Activated CD8-positive, alpha-beta memory T cell treated with anti-CD3 and anti-CD28 coated beads, Interleukin-2, amount 50 U/mL, for 1 hour (primary cell): ENCODE data around the gene PCCA.
"Not testable (repeated sequence)": the region's sequence is repeated elsewhere in the genome, so short reads cannot be mapped to it uniquely, and the experiment has no call there.

Experiments used
- DNase-seq: peaks from one replicate; pipeline ENCODE4 v3.0.0-alpha.2; 2020; ENCODE audit errors: extremely low read depth

PCCA gene

GRCh38 chr13:100304229-100304628 is 215.3 kb downstream of the PCCA start:
- no peak for DNase-seq

DNA sequence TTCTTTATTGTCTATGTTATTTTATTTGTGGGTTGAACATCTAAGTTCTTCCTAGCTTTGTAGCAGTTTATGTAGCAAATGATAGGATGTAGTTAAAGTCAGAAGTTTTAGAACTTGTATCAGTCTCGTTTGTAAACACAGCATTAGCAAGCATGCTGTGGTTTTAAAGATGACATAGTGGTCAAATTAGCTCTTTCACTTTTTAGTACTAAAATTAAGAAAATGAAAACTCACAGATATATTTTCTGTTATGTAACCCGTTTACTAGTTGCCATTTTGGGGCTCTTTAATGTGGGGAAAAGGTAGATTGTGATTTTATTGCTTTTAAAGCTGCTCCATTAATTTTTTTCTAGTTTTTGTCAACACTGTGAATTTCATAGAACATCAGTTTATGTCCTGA is 216.5 kb downstream of the PCCA start:
- no peak for DNase-seq

GRCh38 chr13:100306030-100306429 is 217.1 kb downstream of the PCCA start:
- no peak for DNase-seq

DNA sequence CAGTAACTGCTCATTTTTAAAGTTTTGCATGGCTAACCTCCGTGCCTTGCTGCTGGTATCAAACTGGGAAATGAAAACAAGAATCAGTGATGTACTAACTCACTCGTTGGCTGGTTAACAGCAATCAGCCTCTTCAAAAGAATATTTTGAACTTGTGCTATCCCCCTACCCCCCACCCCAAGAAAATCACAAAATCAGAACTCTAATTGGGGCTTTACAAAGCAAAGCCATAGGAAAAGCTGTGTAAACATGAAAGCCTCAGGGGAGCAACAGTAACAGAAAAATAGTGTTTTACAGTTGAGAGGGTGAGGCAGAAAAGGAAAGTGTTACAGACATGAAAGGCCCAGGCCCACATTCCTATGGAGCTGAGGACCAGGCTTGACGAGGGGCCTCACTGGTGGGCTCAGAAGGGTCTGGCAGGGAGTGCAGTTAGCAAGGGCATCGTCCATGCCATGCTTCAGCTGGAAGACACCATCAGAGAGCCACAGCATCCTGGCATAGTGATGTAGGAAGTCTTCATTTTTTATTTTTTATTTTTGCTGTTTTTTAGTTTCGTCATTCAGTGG is 217.6 kb downstream of the PCCA start:
- DNase-seq, result no peak

DNA sequence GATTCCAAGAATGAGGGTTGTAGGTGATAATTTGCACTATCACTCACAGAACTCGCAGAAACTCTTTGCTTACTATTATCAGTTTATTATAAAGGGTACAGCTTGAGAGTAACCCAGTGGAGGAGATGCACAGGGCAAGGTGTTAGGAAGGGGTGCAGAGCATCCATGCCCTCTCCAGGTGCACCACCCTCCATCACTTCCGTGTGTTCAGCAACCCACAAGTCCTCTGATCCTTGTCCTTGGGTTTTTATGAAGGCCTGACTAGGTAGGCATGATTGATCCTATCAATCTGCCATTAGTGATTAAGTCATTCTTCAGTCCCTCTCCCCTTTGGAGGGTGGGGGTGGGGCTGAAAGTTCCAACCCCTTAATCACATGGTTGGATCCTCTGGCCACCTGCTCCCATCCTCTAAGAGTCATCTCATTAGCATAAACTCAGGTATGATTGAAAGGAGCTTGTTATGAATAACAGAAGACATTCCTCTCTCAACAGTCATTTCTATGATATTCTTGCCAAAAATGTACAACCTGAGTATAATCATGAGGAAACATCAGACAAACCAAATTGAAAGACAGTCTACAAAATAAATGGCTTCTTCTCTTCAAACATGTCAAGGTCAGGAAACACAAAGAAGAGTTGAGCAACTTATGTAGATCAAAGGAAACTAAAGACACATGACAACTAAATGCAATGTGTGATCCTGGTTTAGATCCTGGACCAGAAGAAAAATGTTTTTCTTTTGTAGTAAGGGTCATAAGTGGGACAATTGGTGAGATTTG is 225.4 kb downstream of the PCCA start:
- DNase-seq, result no peak

GRCh38 chr13:100315522-100315921 is 226.6 kb downstream of the PCCA start:
- DNase-seq, result no peak

DNA sequence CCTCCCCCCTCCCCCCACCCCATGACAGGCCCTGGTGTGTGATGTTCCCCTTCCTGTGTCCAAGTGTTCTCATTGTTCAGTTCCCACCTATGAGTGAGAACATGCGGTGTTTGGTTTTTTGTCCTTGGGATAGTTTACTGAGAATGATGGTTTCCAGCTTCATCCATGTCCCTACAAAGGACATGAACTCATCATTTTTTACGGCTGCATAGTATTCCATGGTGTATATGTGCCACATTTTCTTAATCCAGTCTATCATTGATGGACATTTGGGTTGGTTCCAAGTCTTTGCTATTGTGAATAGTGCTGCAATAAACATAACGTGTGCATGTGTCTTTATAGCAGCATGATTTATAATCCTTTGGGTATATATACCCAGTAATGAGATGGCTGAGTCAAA is 229.6 kb downstream of the PCCA start:
- DNase-seq, result not testable (repeated sequence)

- no peak for DNase-seq
Observed at GRCh38 chr13:100323937-100324336, 235.0 kb downstream of the PCCA start.

GRCh38 chr13:100330662-100331061 is 241.8 kb downstream of the PCCA start:
- no peak for DNase-seq

DNA sequence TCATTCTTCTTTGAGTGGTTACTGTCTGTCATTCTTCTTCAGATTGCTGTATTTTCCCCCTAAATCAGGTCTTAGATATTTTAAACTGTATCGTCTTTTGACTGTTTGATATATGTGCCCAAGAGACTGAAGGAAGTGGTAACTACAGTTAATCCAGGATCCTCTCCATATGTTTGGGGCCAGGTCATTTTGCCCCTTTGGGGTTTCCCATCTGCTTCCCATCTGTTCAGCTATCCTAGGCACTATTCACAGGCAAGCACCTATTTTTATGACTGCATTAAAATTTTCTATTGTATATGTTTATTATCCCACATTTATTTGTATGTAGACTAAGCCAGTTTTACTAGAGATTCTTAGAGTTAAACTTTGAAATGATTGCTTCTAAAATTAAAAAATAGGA is 244.2 kb downstream of the PCCA start:
- no peak for DNase-seq

- no peak for DNase-seq
Observed at GRCh38 chr13:100334214-100334613, 245.3 kb downstream of the PCCA start.

DNA sequence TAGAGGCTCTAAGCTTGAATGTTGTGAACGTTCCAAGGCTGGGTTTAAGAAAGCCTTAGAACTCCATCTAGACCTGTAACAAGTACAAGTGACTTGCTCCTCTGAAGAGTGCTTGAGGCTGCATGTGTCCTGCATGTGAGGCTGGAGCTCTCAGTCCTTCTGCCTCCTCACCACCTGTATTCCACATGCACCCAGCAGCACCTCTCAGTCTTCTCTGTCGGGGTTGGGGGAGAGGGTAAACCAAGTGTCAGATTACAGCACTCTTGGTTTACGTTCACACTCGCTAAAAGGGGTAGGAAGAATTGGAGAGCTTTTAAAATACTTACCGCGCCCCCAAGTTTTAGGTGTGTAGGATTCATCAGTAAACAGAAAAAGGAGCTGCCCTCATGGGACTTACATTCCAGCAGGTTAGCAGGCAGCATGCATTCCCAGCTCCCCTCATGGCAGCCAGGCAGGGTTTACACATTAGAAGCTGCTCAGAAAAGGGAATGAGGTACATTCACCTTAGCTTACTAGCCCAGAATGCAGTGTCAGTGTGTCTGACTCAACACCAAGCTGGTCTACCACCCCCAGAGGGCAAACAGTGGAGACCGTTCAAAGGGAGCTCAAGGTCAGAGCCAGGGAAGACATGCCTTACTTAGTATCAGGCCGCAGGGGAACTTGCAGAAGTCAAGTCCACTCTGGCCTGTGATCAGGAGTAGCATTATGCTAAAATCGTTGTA is 248.1 kb downstream of the PCCA start:
- no peak for DNase-seq

DNA sequence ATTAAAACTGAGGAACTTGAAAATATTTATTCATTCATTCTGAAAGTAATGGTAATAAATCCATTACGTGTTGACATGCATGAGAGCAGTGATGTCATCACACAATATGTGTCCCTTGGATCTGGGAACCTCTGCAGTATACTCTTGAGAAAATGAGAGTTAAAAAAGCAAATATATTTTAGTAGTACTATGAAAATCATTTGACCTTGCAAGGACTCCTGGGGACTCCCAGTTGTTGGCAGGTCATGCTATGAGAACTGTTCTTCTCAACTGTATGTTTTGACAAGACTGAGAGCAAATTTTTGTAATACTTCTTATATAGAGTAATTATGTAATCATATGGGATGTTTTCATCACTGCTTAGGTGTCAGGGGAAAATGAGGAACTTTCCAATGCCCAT is 249.4 kb downstream of the PCCA start:
- DNase-seq, result no peak

DNA sequence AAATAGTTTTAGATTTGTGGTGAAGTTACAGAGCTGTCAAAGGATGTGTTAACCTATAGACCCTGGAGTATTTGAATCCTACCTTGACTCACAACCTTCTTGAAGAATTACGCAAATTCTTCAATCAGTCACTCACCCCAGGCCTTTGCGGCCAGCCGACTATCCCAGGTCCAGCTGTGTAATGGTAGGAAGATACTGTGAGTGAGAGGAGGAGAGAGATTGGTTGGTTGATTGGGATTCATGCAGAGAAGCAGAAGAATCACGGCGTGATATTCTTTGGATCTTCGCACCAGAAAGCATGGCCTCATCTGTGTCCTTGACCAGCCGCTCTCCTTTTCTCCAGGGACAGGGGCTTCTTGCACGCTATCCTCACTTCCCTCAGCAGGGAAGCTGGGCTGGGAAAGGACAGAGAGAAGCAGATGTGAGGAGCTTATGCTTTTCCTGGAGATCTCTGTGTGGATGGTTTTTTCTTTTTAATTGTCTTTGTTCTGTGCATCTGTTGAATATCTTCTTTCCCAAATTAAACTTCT is 250.6 kb downstream of the PCCA start:
- DNase-seq, result no peak

- DNase-seq, result no peak
Observed at GRCh38 chr13:100340865-100341264, 252.0 kb downstream of the PCCA start.

DNA sequence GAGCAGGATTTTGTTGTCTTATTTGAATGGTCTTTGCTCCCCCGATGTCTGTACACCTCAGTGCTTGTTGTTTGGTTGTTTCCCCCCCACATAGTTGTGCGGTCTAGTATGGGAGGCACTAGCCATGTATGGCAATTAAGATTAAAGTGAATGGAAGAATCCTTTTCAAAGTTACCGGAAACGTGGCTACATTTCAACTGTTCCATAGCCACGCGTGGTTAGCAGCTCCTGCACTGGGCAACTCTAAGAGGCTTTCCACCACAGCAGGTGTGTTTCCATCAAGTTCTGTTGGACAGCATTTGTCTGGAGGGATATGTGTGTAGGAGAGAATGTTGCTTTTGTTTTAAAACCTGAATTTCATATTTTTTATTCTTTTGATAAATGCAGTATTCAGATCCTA is 252.4 kb downstream of the PCCA start:
- no peak for DNase-seq

- no peak for DNase-seq
Observed at GRCh38 chr13:100344544-100344943, 255.7 kb downstream of the PCCA start.

- no peak for DNase-seq
Observed at GRCh38 chr13:100347968-100348367, 259.1 kb downstream of the PCCA start.

- DNase-seq, result no peak
Observed at GRCh38 chr13:100349594-100349993, 260.7 kb downstream of the PCCA start.

GRCh38 chr13:100350601-100351000 is 261.7 kb downstream of the PCCA start:
- DNase-seq, result no peak

- no peak for DNase-seq
Observed at GRCh38 chr13:100356426-100356825, 267.5 kb downstream of the PCCA start.

DNA sequence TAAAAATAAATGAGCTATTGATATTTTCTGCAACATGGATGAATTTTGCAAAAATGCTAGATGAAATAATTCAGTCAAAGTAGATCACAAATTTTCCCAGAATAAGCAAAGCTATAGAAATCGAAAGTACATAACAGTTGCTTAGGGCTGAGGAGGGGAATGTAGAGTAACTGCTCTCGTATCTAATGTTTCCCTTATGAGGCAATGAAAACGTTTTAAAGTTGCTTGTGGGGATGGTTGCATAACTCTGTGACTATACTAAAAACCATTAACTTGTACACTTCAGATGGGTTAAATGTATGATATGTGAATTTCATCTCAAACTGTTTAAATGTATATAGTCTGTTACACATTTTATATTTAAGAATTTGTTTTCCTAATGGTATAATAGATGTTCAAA is 268.0 kb downstream of the PCCA start:
- DNase-seq, result no peak

GRCh38 chr13:100357764-100358163 is 268.9 kb downstream of the PCCA start:
- DNase-seq, result no peak
